CD14-positive monocyte (primary cell): ENCODE data around the gene NUMB. TPM values are rescaled to one million over a fixed set of nuclear protein-coding genes. Genes with fewer than 3 reads are reported as not detected.
"Not testable (repeated sequence)": the region's sequence is repeated elsewhere in the genome, so short reads cannot be mapped to it uniquely, and the experiment has no call there.

Experiments
- DNase-seq, 3 donors: peaks; one replicate each; pipeline ENCODE4 v3.0.0-alpha.2; 2011 to 2022
- H2AFZ ChIP-seq: 2 replicates; pipeline ENCODE4 v1.6.0; 2012; ENCODE audit warnings: mild to moderate bottlenecking, low read depth, low read length, inconsistent platforms; ENCODE audit not compliant: insufficient read depth, poor library complexity, severe bottlenecking
- H3K27ac ChIP-seq, 2 donors: 1 replicate in 1 of 2; 2 replicates in 1 of 2; pipeline ENCODE4 v1.5.1; 2012 to 2013; ENCODE audit warnings: low read length in 2 of 2, control low read depth in 1 of 2, inconsistent platforms in 1 of 2, low read depth in 1 of 2, mild to moderate bottlenecking in 1 of 2
- H3K27me3 ChIP-seq, 2 donors: one replicate each; pipeline versions ENCODE4 v1.6.0 to v1.6.1; 2011 to 2013; ENCODE audit warnings: low read length in 2 of 2; ENCODE audit not compliant: control insufficient read depth in 2 of 2, insufficient read depth in 2 of 2
- H3K36me3 ChIP-seq, 2 donors: replicated peaks in 1 of 2; 1 replicate in 1 of 2; 2 replicates in 1 of 2; pipeline versions ENCODE4 v1.5.1 to v1.6.1; 2012 to 2013; ENCODE audit warnings: low read length in 2 of 2, control low read depth in 1 of 2, inconsistent platforms in 1 of 2, mild to moderate bottlenecking in 1 of 2; ENCODE audit not compliant: insufficient read depth in 2 of 2, control insufficient read depth in 1 of 2
- H3K4me1 ChIP-seq, 2 donors: 1 replicate in 1 of 2; 2 replicates in 1 of 2; pipeline versions ENCODE4 v1.5.1 to v1.6.1; 2012 to 2013; ENCODE audit warnings: low read length in 2 of 2, control low read depth in 1 of 2, inconsistent platforms in 1 of 2, mild to moderate bottlenecking in 1 of 2, moderate library complexity in 1 of 2; ENCODE audit not compliant: insufficient read depth in 2 of 2, control insufficient read depth in 1 of 2
- H3K4me2 ChIP-seq: replicated peaks from 2 replicates; pipeline ENCODE3; 2012; ENCODE audit warnings: low read length, moderate library complexity, mild to moderate bottlenecking; ENCODE audit not compliant: poor library complexity, severe bottlenecking; ENCODE audit errors: extremely low read depth
- H3K4me3 ChIP-seq, 3 experiments: fragments of 200-600 bp in 1 of 3; sonication (generic) in 1 of 3; replicated peaks in 1 of 3; 1 replicate in 2 of 3; 2 replicates in 1 of 3; pipeline ENCODE4 v1.5.1; 2011 to 2013; ENCODE audit warnings: low read length in 3 of 3, mild to moderate bottlenecking in 3 of 3, control low read depth in 2 of 3, low read depth in 2 of 3, inconsistent platforms in 1 of 3, moderate library complexity in 1 of 3
- H3K79me2 ChIP-seq: 2 replicates; pipeline ENCODE4 v1.6.0; 2012; ENCODE audit warnings: mild to moderate bottlenecking, control low read depth, inconsistent platforms, low read length, moderate library complexity; ENCODE audit not compliant: insufficient read depth
- H3K9ac ChIP-seq: 2 replicates; pipeline ENCODE4 v1.6.0; 2017; ENCODE audit warnings: low read length, mild to moderate bottlenecking; ENCODE audit not compliant: insufficient read depth, poor library complexity, severe bottlenecking
- H3K9me3 ChIP-seq, 2 donors: replicated peaks in 1 of 2; 1 replicate in 1 of 2; 2 replicates in 1 of 2; pipeline versions ENCODE4 v1.5.1 to v1.6.1; 2012 to 2013; ENCODE audit warnings: low read length in 2 of 2, control low read depth in 1 of 2; ENCODE audit not compliant: control insufficient read depth in 1 of 2, insufficient read depth in 1 of 2
- H4K20me1 ChIP-seq: 2 replicates; pipeline ENCODE4 v1.6.0; 2012; ENCODE audit warnings: mild to moderate bottlenecking, low read length, control low read depth, moderate library complexity; ENCODE audit not compliant: insufficient read depth
- H3K27ac Mint-ChIP-seq, 7 donors: one replicate each; pipeline ENCODE4 v1.8.0; 2020; ENCODE audit warnings: mild to moderate bottlenecking in 7 of 7, mixed read lengths in 7 of 7, moderate library complexity in 6 of 7, inconsistent platforms in 2 of 7
- H3K27me3 Mint-ChIP-seq, 3 donors: one replicate each; pipeline ENCODE4 v1.8.0; 2021 to 2022; ENCODE audit warnings: low read depth in 3 of 3, mild to moderate bottlenecking in 3 of 3, mixed read lengths in 3 of 3, moderate library complexity in 3 of 3, inconsistent platforms in 1 of 3
- H3K36me3 Mint-ChIP-seq, 2 donors: one replicate each; pipeline ENCODE4 v1.8.0; 2020; ENCODE audit warnings: mixed read lengths in 2 of 2, inconsistent platforms in 1 of 2, mild to moderate bottlenecking in 1 of 2
- H3K4me1 Mint-ChIP-seq: one replicate; pipeline ENCODE4 v1.8.0; 2020; ENCODE audit warnings: mild to moderate bottlenecking, mixed read lengths
- H3K4me3 Mint-ChIP-seq, 2 donors: one replicate each; pipeline ENCODE4 v1.8.0; 2020; ENCODE audit warnings: mild to moderate bottlenecking in 2 of 2, mixed read lengths in 2 of 2, moderate library complexity in 1 of 2
- H3K9me3 Mint-ChIP-seq, 7 donors: one replicate each; pipeline ENCODE4 v1.8.0; 2020 to 2022; ENCODE audit warnings: mixed read lengths in 7 of 7, mild to moderate bottlenecking in 6 of 7, moderate library complexity in 6 of 7, inconsistent platforms in 2 of 7
- CTCF ChIP-seq: fragments of 200-600 bp; IDR thresholded peaks from one replicate; pipeline ENCODE4 v1.8.0; 2022; ENCODE audit warnings: antibody characterized with exemption, mild to moderate bottlenecking
- WGBS: methylation state at CpG from one replicate; pipeline ENCODE4 v1.1.5; 2013; ENCODE audit warnings: missing lambda C conversion rate; ENCODE audit not compliant: insufficient coverage; 5-methylcytosine and 5-hydroxymethylcytosine counted together
- intact Hi-C, 2 donors: fragments of 100-400 bp; cut with micrococcal nuclease; formaldehyde crosslinking; loops; one replicate each; pipeline versions ENCODE4 v1.15.0 to v1.15.1; 2023
- polyA plus RNA-seq, 3 donors: library from polyadenylated mRNA; depleted of rRNA in 1 of 3; unstranded in 2 of 3; stranded (reverse) in 1 of 3; fragments of 300-500 nt in 2 of 3; fragments of >200 nt in 1 of 3; fragmentation: Illumina TruSeq in 2 of 3; gene quantifications; 1 replicate in 2 of 3; 2 replicates in 1 of 3; pipeline ENCODE4 v1.2.3, GENCODE V29; 2012 to 2021

Gene NUMB
- polyA plus RNA-seq, 3 donors = 83.4 to 223 (median 126) TPM

DNA sequence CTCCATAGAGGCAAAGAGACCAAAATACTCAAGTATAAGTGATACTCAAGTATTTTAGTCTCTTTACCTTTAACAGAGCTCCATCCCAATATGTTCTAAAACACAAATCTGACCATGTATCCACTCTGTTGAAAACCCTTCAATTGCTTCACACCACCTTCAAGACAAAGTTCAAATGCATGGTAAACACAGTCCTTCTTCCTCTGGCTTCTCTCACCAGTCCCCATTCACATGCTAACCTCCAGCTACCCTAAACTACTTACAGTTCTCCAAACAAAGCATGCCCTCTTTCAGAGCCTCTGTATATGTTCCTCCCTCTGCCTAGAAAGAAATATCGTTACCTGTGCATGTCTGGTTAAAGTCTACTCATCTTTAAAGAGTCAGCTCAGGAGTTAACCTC lies 100.2 kb downstream of the NUMB start:
- H3K36me3 Mint-ChIP-seq = peaks cover 35 to 66% of the 10 kb centered on the region in 2 donors
- DNase-seq = no peak
- Histone ChIP-seq H3K36me3 (peaks cover 29 to 81% of the 10 kb centered on the region in 2 donors), H3K4me2 (no peak overlapping the region), H2AFZ (no peak overlapping the region), H3K79me2 (peaks cover 24% of the 10 kb centered on the region), H3K27ac (peak overlapping the region in 1 of 2 donors; percentile 20), H4K20me1 (peaks cover 100% of the 10 kb centered on the region), H3K4me3 (no peak overlapping the region), H3K9me3 (no peaks in the 10 kb centered on the region), H3K9ac (no peak overlapping the region), H3K4me1 (no peaks in the 10 kb centered on the region), H3K27me3 (no peaks in the 10 kb centered on the region)
- intact Hi-C loops = no loop called here
- H3K4me1 Mint-ChIP-seq = no peaks in the 10 kb centered on the region
- WGBS = 100% methylated on average over 1 of the region's 1 CpG
- no peak overlapping the region for H3K4me3 Mint-ChIP-seq
- H3K9me3 Mint-ChIP-seq = no peaks in the 10 kb centered on the region
- no peak for TF ChIP-seq CTCF
- peak overlapping the region in 3 of 7 donors; percentile 0 to 75 (median 5) for H3K27ac Mint-ChIP-seq
- H3K27me3 Mint-ChIP-seq = no peaks in the 10 kb centered on the region

DNA sequence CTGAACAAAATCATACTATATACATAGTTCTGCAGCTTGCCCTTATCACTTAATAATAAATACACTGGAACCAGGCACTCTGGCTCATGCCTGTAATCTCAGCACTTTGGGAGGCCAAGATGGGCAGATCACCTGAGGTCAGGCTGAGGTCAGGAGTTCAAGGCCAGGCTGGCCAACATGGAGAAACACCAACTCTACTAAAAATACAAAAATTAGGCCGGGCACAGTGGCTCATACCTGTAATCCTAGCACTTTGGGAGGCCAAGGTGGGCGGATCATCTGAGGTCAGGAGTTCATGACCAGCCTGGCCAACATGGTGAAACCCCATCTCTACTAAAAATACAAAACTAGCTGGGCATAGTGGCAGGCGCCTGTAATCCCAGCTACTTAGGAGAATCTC lies 109.3 kb downstream of the NUMB start:
- H3K36me3 Mint-ChIP-seq = peaks cover 19 to 57% of the 10 kb centered on the region in 2 donors
- H3K27me3 ChIP-seq, H3K27me3 Mint-ChIP-seq, H3K27ac Mint-ChIP-seq, H3K27ac ChIP-seq, H3K4me3 Mint-ChIP-seq, H3K9me3 Mint-ChIP-seq, H3K4me2 ChIP-seq, H2AFZ ChIP-seq, H3K9ac ChIP-seq, H3K4me3 ChIP-seq, H3K4me1 ChIP-seq, H3K9me3 ChIP-seq, intact Hi-C loops, DNase-seq: not testable (repeated sequence)
- Histone ChIP-seq H3K36me3 (peaks cover 25 to 57% of the 10 kb centered on the region in 2 donors), H4K20me1 (peaks cover 95% of the 10 kb centered on the region), H3K79me2 (peaks cover 40% of the 10 kb centered on the region)
- 92% methylated on average over 2 of the region's 3 CpGs for WGBS
- H3K4me1 Mint-ChIP-seq = peaks cover 13% of the 10 kb centered on the region
